NCI-H2081 (cell line): ENCODE data around the gene MGRN1.

ENCODE experiments used
- DNase-seq, 2 experiments: peaks; one replicate each; lab custom pipeline; 2025; lab: John Stamatoyannopoulos, UW

MGRN1 gene

GRCh38 chr16:4604401-4604800 is 20.2 kb upstream of the MGRN1 start:
- no peak for DNase-seq

- DNase-seq, result peak; percentile 35 to 62
These were observed 18.3 kb upstream of the MGRN1 start for GRCh38 chr16:4606354-4606753.

DNA sequence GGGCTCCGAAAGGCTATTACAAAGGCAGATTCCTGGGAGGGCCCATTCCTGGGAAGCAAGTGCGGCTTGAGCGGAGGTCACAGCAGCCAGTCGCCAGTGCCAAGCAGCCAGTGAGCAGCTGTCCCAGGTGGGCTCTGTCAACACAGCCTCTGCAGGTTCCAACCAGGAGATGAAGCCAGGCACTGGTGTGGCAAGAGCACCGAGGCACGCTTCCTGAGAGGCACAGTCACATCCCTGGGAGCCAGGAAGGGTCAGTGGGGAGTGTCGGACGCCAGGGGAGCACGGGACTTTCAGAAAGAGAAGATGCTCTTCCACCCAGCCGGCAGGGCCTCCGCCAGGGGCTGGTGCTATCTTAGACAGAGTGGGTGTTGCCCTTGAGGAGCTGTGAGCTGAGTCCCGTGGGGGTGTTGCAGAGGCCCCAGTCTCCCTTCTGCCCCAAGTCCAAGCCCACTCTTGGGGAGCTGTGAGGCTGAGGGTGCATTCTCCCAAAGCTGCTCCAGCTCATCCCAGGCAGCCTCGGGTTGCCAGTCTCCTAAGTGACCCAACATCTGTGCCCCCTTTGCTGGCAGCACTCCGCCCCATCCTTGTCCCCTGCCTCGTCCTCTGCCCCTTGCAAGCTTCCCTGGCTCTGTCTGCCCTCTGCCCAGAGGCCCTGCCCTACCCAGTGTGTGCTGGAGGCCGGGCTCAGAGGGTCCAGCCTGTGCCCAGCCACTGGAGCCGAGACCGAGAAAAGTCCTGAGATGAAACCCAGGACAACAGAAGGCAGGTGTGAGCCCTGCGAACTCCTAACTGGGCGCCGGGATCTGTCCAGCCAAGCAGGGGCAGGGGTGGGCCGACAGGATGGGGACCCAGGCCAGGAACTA is 16.6 kb upstream of the MGRN1 start:
- no peak for DNase-seq

DNA sequence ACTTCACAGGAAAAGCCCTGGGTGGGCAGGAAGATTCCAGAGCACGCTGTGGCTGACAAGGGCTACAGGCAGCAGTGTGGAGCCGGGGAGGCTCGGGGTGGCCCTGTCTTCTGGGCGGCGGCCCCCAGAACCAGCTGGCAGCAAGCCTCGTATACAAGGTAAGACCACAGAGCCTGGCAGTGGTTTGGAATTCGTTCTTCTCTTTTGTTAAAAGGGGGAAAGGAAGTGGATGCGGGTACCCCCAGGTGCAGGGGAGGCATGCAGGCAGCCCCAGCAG is 16.0 kb upstream of the MGRN1 start:
- DNase-seq, result no peak

DNA sequence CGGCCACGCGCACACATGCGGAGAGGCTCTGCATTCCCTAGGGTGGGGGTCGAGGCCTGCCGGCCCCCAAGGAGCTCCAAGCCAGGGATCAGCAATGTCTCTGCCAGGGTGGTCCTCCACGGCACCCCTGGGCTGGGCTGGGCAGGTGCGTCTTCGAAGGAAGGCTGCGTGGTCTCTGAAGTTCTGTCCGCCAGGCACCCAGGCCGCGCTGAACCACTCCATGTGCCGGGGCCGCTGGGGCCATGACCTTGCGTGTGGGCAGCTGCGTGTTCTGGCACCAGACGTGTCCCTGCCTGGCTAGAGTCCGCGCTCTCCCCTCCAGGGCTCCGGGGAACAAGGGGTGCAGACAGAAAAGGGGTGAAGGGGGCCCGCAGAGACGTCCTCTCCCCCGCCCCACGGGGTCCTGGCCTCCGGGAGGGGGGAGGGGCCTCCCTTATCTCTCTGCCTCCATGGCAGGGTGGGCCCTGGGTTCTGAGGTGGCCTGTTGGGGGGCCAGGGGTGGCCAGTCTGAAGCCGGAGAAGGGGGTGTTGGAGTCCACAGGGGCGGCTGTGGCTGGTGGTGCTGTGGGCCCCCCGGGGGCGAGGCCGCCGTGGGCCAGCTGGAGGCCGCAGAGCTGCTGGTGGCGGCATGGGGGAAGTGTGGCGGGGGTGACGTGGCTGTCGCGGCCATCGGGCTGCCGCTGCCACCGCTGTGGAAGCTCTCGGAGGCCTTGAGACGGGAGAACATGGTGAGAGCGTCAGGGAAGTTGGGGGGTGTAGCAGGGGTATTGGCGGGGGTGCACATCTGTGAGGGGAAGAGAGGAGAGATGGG is 15.2 kb upstream of the MGRN1 start:
- DNase-seq, result no peak

GRCh38 chr16:4610011-4611005 is 14.3 kb upstream of the MGRN1 start:
- no peak for DNase-seq

- DNase-seq, result no peak
These were observed 13.1 kb upstream of the MGRN1 start for GRCh38 chr16:4611337-4612021.

GRCh38 chr16:4612474-4612931 is 12.1 kb upstream of the MGRN1 start:
- DNase-seq, result no peak

DNA sequence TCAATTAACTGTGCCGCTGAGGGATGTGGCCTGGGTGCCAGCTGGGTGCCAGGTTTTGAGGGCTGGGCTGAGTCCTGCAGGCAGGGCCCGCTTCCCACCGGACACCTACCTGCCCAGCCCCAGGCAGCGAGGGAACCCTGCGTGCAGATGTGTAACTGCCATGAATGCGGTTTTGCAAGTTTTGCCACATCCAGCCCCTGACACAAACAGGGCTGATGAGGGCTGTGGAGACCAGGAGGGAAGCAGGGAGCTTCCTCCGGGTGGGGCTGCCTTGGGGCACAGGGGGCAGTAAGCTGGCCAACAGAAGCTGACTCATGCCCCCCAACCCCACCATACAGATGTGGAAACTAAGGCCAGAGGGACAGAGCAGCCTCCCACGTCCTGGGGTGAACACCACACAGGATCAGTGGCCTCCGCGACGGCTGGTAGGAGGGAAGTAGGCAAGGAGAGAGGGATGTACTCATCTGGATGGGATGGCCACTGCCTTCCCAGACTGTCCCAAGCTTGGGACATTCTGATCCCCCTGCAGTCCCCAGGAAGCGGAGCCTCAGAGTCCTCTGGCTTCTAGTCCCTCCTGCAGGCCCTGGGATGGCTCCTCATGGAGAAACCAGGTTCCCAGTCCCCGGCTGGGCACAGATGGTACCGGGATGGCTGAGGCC is 11.5 kb upstream of the MGRN1 start:
- no peak for DNase-seq

- peak; percentile 38 to 65 for DNase-seq
These were observed 10.7 kb upstream of the MGRN1 start for GRCh38 chr16:4613636-4614570.

GRCh38 chr16:4614571-4615383 is 9.8 kb upstream of the MGRN1 start, which contains the start of gene UBALD1:
Gene UBALD1, minus strand, starts transcription at chr16:4614888. Its CDS starts 91 bp downstream, at chr16:4614797.
- DNase-seq, result peak; percentile 90 to 93

- no peak for DNase-seq
These were observed 9.1 kb upstream of the MGRN1 start for GRCh38 chr16:4615384-4616046.

DNA sequence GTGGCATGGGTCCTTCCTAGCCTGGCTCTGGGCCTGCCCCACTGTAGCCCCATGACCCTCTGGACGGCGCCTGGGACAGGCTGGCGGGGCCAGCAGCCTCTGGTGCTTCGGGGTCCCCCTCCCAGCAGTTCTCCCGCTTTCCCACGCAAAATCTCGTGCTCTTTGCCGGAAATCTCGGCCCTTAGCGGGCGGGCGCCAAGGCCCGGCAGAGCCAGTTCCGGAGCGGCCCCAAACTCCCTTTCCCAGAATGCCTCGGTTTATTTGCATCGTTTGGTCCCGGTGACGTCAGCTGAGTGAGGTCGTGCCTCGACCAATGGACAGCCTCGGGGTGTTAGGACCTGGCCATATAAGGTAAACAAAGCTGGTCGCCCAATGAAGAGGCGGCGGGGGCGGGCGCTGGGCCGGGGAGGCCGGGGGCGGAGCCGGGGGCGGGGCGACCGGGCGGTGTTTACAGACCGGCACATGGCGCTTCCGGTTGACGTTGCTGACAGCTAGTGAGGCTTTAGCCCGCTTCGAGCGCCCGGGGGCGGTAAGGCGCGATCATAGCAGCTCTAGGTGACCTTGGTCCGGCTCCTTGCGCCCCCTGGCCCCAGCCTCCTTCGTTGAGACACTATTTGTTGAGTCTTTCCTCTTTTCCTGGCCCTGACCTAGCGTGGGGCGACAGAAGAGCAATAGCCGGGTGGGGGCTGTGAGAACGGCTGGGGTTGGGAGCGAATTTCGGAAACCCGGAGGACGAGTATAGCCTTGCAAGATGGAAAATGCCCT is 8.4 kb upstream of the MGRN1 start:
- peak; percentile 99 for DNase-seq

- no peak for DNase-seq
These were observed 6.7 kb upstream of the MGRN1 start for GRCh38 chr16:4617880-4618279.

DNA sequence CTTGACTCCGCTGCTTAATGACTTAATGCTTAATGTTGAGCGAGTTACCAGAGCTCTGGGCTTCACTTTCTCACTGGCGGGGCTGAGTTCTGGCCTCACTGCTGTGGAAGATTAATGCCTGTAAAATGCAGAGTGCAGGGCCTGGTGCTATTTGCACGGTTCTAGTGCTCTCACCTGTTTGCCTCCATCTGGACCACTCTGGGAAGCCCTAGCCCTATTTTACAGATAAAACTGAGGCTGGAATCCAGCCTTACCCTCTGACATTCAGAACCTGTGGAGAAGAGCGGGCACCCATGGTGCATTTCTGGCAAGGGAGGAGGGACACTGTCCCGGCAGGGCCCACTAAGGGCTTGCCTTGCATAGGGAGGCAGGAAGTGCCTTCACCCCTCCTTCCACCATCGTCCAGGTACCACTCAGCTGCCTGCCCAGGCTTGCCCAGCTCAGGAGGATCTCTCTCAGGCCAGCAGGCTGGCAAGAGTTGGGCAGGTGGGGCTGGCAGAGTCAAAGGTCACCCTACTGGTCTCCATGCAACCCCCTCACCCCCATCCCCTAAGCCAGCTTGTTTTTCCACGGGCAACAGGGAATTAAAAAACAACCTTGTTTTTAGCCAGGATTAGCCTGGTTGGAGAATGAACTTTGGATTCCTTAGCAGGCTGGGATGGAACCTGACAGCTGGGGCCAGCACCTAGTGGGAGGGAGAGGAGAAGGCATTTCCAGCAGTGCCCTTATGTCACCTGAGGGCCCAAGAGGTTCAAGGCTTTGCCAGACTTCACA is 5.8 kb upstream of the MGRN1 start:
- peak in 1 of 2 experiments; percentile 5 for DNase-seq

DNA sequence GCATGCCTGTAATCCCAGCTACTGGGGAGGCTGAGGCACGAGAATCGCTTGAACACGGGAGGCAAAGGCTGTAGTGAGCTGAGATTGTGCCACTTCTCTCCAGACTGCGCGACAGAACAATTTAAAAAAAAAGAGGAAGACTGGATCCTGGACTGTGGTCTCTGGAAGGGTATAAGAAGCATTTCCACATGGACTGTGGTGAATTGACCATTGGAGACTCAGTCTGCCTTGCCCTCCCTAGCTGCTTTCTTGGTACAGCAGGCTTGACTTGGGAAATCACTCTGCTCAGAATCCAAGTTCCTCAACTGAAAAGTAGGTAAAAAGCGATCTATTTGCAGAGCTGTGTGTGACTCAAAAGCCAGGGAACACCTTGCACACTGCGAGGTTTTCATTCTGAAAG is 1.0 kb upstream of the MGRN1 start:
- DNase-seq, result no peak
